RWPE2 (cell line): ENCODE measurements around the gene WDR35.
"Not testable (repeated sequence)": the region's sequence is repeated elsewhere in the genome, so short reads cannot be mapped to it uniquely, and the experiment has no call there.

Experiments used
- ATAC-seq: fragments of 200-7000 bp; cut with Tn5 transposase; 3 replicates; pipeline ENCODE4 v1.9.1; 2021; ENCODE audit warnings: low read depth
- DNase-seq: peaks from one replicate; pipeline ENCODE4 v3.0.0-alpha.2; 2020; ENCODE audit warnings: low spot score
- H3K27ac ChIP-seq: fragments of 450-650 bp; 2 replicates; pipeline ENCODE4 v1.5.1; 2017; ENCODE audit warnings: mild to moderate bottlenecking; ENCODE audit not compliant: poor library complexity, severe bottlenecking
- H3K27me3 ChIP-seq: fragments of 250-450 bp; sonication (Bioruptor Pico); 2 replicates; pipeline ENCODE4 v1.5.1; 2021; ENCODE audit warnings: mild to moderate bottlenecking, moderate library complexity; ENCODE audit not compliant: insufficient read depth, poor library complexity, severe bottlenecking
- H3K36me3 ChIP-seq: fragments of 250-450 bp; sonication (Bioruptor Pico); 2 replicates; pipeline ENCODE4 v1.5.1; 2020; ENCODE audit warnings: low read depth, mild to moderate bottlenecking, moderate library complexity
- H3K4me1 ChIP-seq: fragments of 250-450 bp; sonication (Bioruptor Pico); 2 replicates; pipeline ENCODE4 v1.5.1; 2021; ENCODE audit warnings: mild to moderate bottlenecking, moderate library complexity; ENCODE audit not compliant: insufficient read depth, poor library complexity, severe bottlenecking
- H3K4me3 ChIP-seq: fragments of 250-450 bp; sonication (Bioruptor Pico); 2 replicates; pipeline ENCODE4 v1.5.1; 2021; ENCODE audit warnings: mild to moderate bottlenecking, moderate library complexity; ENCODE audit not compliant: severe bottlenecking
- H3K9me3 ChIP-seq: fragments of 250-450 bp; sonication (Bioruptor Pico); 2 replicates; pipeline ENCODE4 v1.5.1; 2021; ENCODE audit warnings: mild to moderate bottlenecking, moderate library complexity; ENCODE audit not compliant: severe bottlenecking
- CTCF ChIP-seq: fragments of 450-650 bp; IDR thresholded peaks from one replicate; pipeline ENCODE4 v1.5.1; 2017; ENCODE audit warnings: mild to moderate bottlenecking, moderate library complexity; ENCODE audit not compliant: poor library complexity, severe bottlenecking

WDR35 gene

DNA sequence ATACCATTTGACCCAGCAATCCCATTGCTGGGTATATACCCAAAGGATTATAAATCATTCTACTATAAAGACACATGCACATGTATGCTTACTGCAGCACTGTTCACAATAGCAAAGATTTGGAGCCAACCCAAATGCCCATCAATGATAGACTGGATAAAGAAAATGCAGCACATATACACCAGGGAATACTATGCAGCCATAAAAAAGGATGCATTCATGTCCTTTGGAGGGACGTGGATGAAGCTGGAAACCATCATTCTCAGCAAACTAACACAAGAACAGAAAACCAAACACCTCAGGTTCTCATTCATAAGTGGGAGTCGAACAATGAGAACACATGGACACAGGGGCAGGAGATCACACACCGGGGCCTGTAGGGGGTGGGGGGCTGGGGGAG, 67.7 kb downstream of the WDR35 start:
- not testable (repeated sequence) for H3K27ac ChIP-seq, H3K27me3 ChIP-seq, ATAC-seq, DNase-seq, H3K36me3 ChIP-seq, H3K4me3 ChIP-seq, H3K4me1 ChIP-seq, H3K9me3 ChIP-seq

DNA sequence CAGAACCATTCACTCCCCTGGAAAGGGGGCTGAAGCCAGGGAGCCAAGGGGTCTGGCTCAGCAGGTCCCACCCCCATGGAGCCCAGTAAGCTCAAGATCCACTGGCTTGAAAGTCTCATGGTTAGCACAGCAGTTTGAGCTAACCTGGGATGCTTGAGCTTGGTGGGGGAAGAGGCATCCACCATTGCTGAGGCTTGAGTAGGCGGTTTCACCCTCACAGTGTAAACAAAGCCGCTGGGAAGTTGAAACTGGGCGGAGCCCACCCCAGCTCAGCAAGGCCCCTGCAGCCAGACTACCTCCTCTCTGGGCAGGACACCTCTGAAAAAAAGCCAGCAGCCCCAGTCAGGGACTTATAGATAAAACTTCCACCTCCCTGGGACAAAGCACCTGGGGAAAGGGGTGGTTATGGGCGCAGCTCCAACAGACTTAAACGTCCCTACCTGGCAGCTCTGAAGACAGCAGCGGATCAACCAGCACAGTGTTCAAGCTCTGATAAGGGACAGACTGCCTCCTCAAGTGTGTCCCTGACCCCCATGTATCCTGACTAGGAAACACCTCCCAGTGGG, 73.4 kb downstream of the WDR35 start:
- H3K27ac ChIP-seq = no peak overlapping the region
- H3K36me3 ChIP-seq = peaks cover 7% of the 10 kb centered on the region; the same call in 1 of the 2 replicates
- H3K4me1 ChIP-seq = peaks cover 17% of the 10 kb centered on the region
- ATAC-seq = no peak
- H3K27me3 ChIP-seq = no peaks in the 10 kb centered on the region
- no peak for DNase-seq
- no peak for TF ChIP-seq CTCF
- H3K4me3 ChIP-seq = no peak overlapping the region
- no peaks in the 10 kb centered on the region for H3K9me3 ChIP-seq

DNA sequence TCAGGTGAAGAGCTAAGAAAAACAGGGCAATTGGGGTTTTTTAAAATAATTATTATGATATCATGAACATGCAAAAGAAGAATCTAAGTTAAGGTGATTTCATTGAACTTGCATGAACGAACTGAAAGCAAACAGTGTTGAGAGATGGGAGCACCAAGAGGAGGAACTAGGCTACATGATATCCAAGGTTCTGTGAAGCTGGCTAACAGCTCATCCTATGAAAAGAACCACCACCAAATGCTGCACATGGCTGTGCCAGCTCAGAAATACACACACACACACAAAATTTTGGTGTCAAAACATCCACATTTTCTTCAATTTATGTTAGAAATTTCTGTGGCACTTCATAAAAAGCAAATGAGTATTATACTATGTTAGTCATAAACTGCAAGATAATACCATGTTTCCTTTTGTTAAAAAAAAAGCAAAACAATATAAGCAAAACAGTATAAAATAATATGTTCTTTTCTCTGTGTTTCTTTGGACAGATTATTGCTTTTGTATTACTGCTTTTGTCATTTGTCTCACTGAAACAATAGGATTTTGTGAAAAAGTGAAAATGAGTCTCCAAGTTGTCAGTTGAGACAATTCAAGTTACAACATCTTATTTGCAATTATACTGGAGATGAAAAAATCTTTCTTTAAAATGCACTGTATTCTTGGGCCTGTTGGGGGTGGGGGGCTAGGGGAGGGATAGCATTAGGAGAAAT, 75.5 kb downstream of the WDR35 start:
- TF ChIP-seq CTCF = no peak
- no peaks in the 10 kb centered on the region for H3K9me3 ChIP-seq

GRCh38 chr2:19911808-19912509, 77.9 kb downstream of the WDR35 start:
- H3K4me3 ChIP-seq = no peak overlapping the region
- H3K27ac ChIP-seq = peak overlapping the region; percentile 87
- TF ChIP-seq CTCF = no peak
- peaks cover 26% of the 10 kb centered on the region for H3K4me1 ChIP-seq
- H3K9me3 ChIP-seq = no peaks in the 10 kb centered on the region
- H3K27me3 ChIP-seq = no peaks in the 10 kb centered on the region
- DNase-seq = peak; percentile 82
- peaks cover 7% of the 10 kb centered on the region; the same call in 1 of the 2 replicates for H3K36me3 ChIP-seq
- ATAC-seq = peak; percentile 99

More for the DNA sequence above, 75.5 kb downstream of the WDR35 start:
- Histone ChIP-seq H3K27ac (no peak overlapping the region), H3K36me3 (peaks cover 7% of the 10 kb centered on the region; the same call in 1 of the 2 replicates), H3K27me3 (no peaks in the 10 kb centered on the region), H3K4me3 (no peak overlapping the region), H3K4me1 (peaks cover 26% of the 10 kb centered on the region)
- ATAC-seq = no peak
- DNase-seq = no peak

GRCh38 chr2:19902216-19902740, 87.6 kb downstream of the WDR35 start:
- peak; percentile 13; the same call in 2 of the 3 replicates for ATAC-seq
- DNase-seq = no peak
- H3K27ac ChIP-seq = peak overlapping the region; percentile 77
- H3K4me1 ChIP-seq = peaks cover 30% of the 10 kb centered on the region
- H3K4me3 ChIP-seq = peak overlapping the region; percentile 52
- peaks cover 2% of the 10 kb centered on the region for H3K36me3 ChIP-seq
- H3K9me3 ChIP-seq = no peaks in the 10 kb centered on the region
- H3K27me3 ChIP-seq = no peaks in the 10 kb centered on the region
- no peak for TF ChIP-seq CTCF
